ENCODE data around the gene LRMDA.

Gene LRMDA

GRCh38 chr10:75452997-75453396 lies 21.6 kb downstream of the LRMDA start:
- intact Hi-C loops (cut with micrococcal nuclease), result no loop called here
- Mint-ChIP-seq H3K4me1 (ENCODE audit: low read depth) (peaks cover 6% of the 10 kb centered on the region), H3K27me3 (no peaks in the 10 kb centered on the region), H3K27ac (no peak overlapping the region), H3K9me3 (no peaks in the 10 kb centered on the region), H3K4me3 (no peak overlapping the region), H3K36me3 (ENCODE audit: low read depth) (peaks cover 55% of the 10 kb centered on the region)

- intact Hi-C loops (cut with micrococcal nuclease), result no loop called here
- H3K4me3 Mint-ChIP-seq, result no peak overlapping the region
- no peaks in the 10 kb centered on the region for H3K4me1 Mint-ChIP-seq (ENCODE audit: low read depth)
- no peaks in the 10 kb centered on the region for H3K9me3 Mint-ChIP-seq
- H3K27me3 Mint-ChIP-seq, result no peaks in the 10 kb centered on the region
- H3K36me3 Mint-ChIP-seq (ENCODE audit: low read depth), result peaks cover 38% of the 10 kb centered on the region
- no peak overlapping the region for H3K27ac Mint-ChIP-seq
Observed at GRCh38 chr10:75456122-75456521, 24.7 kb downstream of the LRMDA start.

GRCh38 chr10:75460059-75460458 lies 28.6 kb downstream of the LRMDA start:
- Mint-ChIP-seq H3K4me3 (no peak overlapping the region), H3K4me1 (ENCODE audit: low read depth) (peaks cover 9% of the 10 kb centered on the region), H3K36me3 (ENCODE audit: low read depth) (peaks cover 51% of the 10 kb centered on the region), H3K27ac (no peak overlapping the region), H3K27me3 (no peaks in the 10 kb centered on the region), H3K9me3 (no peaks in the 10 kb centered on the region)
- intact Hi-C loops (cut with micrococcal nuclease), result no loop called here

- Mint-ChIP-seq H3K36me3 (ENCODE audit: low read depth) (peaks cover 53% of the 10 kb centered on the region), H3K27ac (no peak overlapping the region), H3K27me3 (no peaks in the 10 kb centered on the region), H3K4me1 (ENCODE audit: low read depth) (peaks cover 15% of the 10 kb centered on the region), H3K4me3 (no peak overlapping the region), H3K9me3 (no peaks in the 10 kb centered on the region)
- intact Hi-C loops (cut with micrococcal nuclease), result no loop called here
Observed at GRCh38 chr10:75461672-75462649, 30.5 kb downstream of the LRMDA start.

GRCh38 chr10:75462865-75463264 lies 31.4 kb downstream of the LRMDA start:
- Mint-ChIP-seq H3K9me3 (no peaks in the 10 kb centered on the region), H3K36me3 (ENCODE audit: low read depth) (peaks cover 59% of the 10 kb centered on the region), H3K27ac (no peak overlapping the region), H3K4me3 (no peak overlapping the region), H3K4me1 (ENCODE audit: low read depth) (peaks cover 23% of the 10 kb centered on the region), H3K27me3 (no peaks in the 10 kb centered on the region)
- intact Hi-C loops (cut with micrococcal nuclease), result no loop called here

GRCh38 chr10:75464478-75465449 lies 33.3 kb downstream of the LRMDA start:
- intact Hi-C loops (cut with micrococcal nuclease), result no loop called here
- Mint-ChIP-seq H3K36me3 (ENCODE audit: low read depth) (peaks cover 66% of the 10 kb centered on the region), H3K4me1 (ENCODE audit: low read depth) (peaks cover 42% of the 10 kb centered on the region), H3K27ac (no peak overlapping the region), H3K4me3 (no peak overlapping the region), H3K9me3 (no peaks in the 10 kb centered on the region), H3K27me3 (no peaks in the 10 kb centered on the region)

GRCh38 chr10:75465450-75465827 lies 34.0 kb downstream of the LRMDA start:
- Mint-ChIP-seq H3K9me3 (no peaks in the 10 kb centered on the region), H3K27ac (no peak overlapping the region), H3K27me3 (no peaks in the 10 kb centered on the region), H3K36me3 (ENCODE audit: low read depth) (peaks cover 73% of the 10 kb centered on the region), H3K4me1 (ENCODE audit: low read depth) (peaks cover 49% of the 10 kb centered on the region), H3K4me3 (no peak overlapping the region)
- intact Hi-C loops (cut with micrococcal nuclease), result no loop called here

- H3K27ac Mint-ChIP-seq, result no peak overlapping the region
- intact Hi-C loops (cut with micrococcal nuclease), result no loop called here
- no peak overlapping the region for H3K4me3 Mint-ChIP-seq
- H3K27me3 Mint-ChIP-seq, result no peaks in the 10 kb centered on the region
- peaks cover 70% of the 10 kb centered on the region for H3K36me3 Mint-ChIP-seq (ENCODE audit: low read depth)
- peaks cover 54% of the 10 kb centered on the region for H3K4me1 Mint-ChIP-seq (ENCODE audit: low read depth)
- no peaks in the 10 kb centered on the region for H3K9me3 Mint-ChIP-seq
Observed at GRCh38 chr10:75466001-75466400, 34.6 kb downstream of the LRMDA start.

GRCh38 chr10:75466886-75467285 lies 35.5 kb downstream of the LRMDA start:
- Mint-ChIP-seq H3K27me3 (no peaks in the 10 kb centered on the region), H3K9me3 (no peaks in the 10 kb centered on the region), H3K4me3 (no peak overlapping the region), H3K4me1 (ENCODE audit: low read depth) (peaks cover 58% of the 10 kb centered on the region), H3K27ac (no peak overlapping the region), H3K36me3 (ENCODE audit: low read depth) (peaks cover 64% of the 10 kb centered on the region)
- intact Hi-C loops (cut with micrococcal nuclease), result no loop called here

GRCh38 chr10:75468612-75469005 lies 37.2 kb downstream of the LRMDA start:
- no peak overlapping the region for H3K4me3 Mint-ChIP-seq
- H3K27ac Mint-ChIP-seq, result no peak overlapping the region
- H3K9me3 Mint-ChIP-seq, result no peaks in the 10 kb centered on the region
- no peaks in the 10 kb centered on the region for H3K27me3 Mint-ChIP-seq
- H3K36me3 Mint-ChIP-seq (ENCODE audit: low read depth), result peaks cover 62% of the 10 kb centered on the region
- intact Hi-C loops (cut with micrococcal nuclease), result no loop called here
- peaks cover 73% of the 10 kb centered on the region for H3K4me1 Mint-ChIP-seq (ENCODE audit: low read depth)

GRCh38 chr10:75469006-75469616 lies 37.7 kb downstream of the LRMDA start:
- peaks cover 71% of the 10 kb centered on the region for H3K4me1 Mint-ChIP-seq (ENCODE audit: low read depth)
- no peaks in the 10 kb centered on the region for H3K27me3 Mint-ChIP-seq
- peak overlapping the region; percentile 2 for H3K27ac Mint-ChIP-seq
- H3K4me3 Mint-ChIP-seq, result no peak overlapping the region
- no peaks in the 10 kb centered on the region for H3K9me3 Mint-ChIP-seq
- peaks cover 61% of the 10 kb centered on the region for H3K36me3 Mint-ChIP-seq (ENCODE audit: low read depth)
- intact Hi-C loops (cut with micrococcal nuclease), result no loop called here

GRCh38 chr10:75470901-75471300 lies 39.5 kb downstream of the LRMDA start:
- peaks cover 64% of the 10 kb centered on the region for H3K4me1 Mint-ChIP-seq (ENCODE audit: low read depth)
- H3K36me3 Mint-ChIP-seq (ENCODE audit: low read depth), result peaks cover 43% of the 10 kb centered on the region
- H3K4me3 Mint-ChIP-seq, result no peak overlapping the region
- no peaks in the 10 kb centered on the region for H3K9me3 Mint-ChIP-seq
- no peak overlapping the region for H3K27ac Mint-ChIP-seq
- intact Hi-C loops (cut with micrococcal nuclease), result no loop called here
- H3K27me3 Mint-ChIP-seq, result no peaks in the 10 kb centered on the region

- H3K4me1 Mint-ChIP-seq (ENCODE audit: low read depth), result peaks cover 60% of the 10 kb centered on the region
- no peaks in the 10 kb centered on the region for H3K27me3 Mint-ChIP-seq
- H3K9me3 Mint-ChIP-seq, result no peaks in the 10 kb centered on the region
- H3K4me3 Mint-ChIP-seq, result no peak overlapping the region
- intact Hi-C loops (cut with micrococcal nuclease), result no loop called here
- peaks cover 42% of the 10 kb centered on the region for H3K36me3 Mint-ChIP-seq (ENCODE audit: low read depth)
- H3K27ac Mint-ChIP-seq, result no peak overlapping the region
Observed at GRCh38 chr10:75472685-75473084, 41.3 kb downstream of the LRMDA start.

GRCh38 chr10:75474106-75474505 lies 42.7 kb downstream of the LRMDA start:
- no peak overlapping the region for H3K4me3 Mint-ChIP-seq
- H3K27ac Mint-ChIP-seq, result no peak overlapping the region
- H3K4me1 Mint-ChIP-seq (ENCODE audit: low read depth), result peaks cover 47% of the 10 kb centered on the region
- no peaks in the 10 kb centered on the region for H3K27me3 Mint-ChIP-seq
- intact Hi-C loops (cut with micrococcal nuclease), result no loop called here
- H3K9me3 Mint-ChIP-seq, result no peaks in the 10 kb centered on the region
- peaks cover 48% of the 10 kb centered on the region for H3K36me3 Mint-ChIP-seq (ENCODE audit: low read depth)

Data from dendritic cell treated with granulocyte-macrophage colony-stimulating factor and Interleukin-4, amounts not matched to agents 40 ng/mL and 50 ng/mL, for 4 days (primary cell).